Muscle layer of duodenum (tissue), 2 donors: Measurements from ENCODE around the gene TUBA8.

Experiments
- H3K27ac ChIP-seq: one replicate; pipeline ENCODE4 v1.7.0; 2013; ENCODE audit warnings: mild to moderate bottlenecking, low read length
- H3K27me3 ChIP-seq: one replicate; pipeline ENCODE4 v1.7.0; 2013; ENCODE audit warnings: low read depth, mild to moderate bottlenecking, control low read depth, low read length
- H3K36me3 ChIP-seq, 2 donors: one replicate each; pipeline ENCODE4 v1.7.0; 2013; ENCODE audit warnings: low read length in 2 of 2, control low read depth in 1 of 2, mild to moderate bottlenecking in 1 of 2; ENCODE audit not compliant: insufficient read depth in 2 of 2, control insufficient read depth in 1 of 2
- H3K4me1 ChIP-seq, 2 donors: one replicate each; pipeline ENCODE4 v1.7.0; 2013; ENCODE audit warnings: low read length in 2 of 2, mild to moderate bottlenecking in 2 of 2, control low read depth in 1 of 2, moderate library complexity in 1 of 2; ENCODE audit not compliant: insufficient read depth in 2 of 2, control insufficient read depth in 1 of 2
- H3K4me3 ChIP-seq, 2 donors: one replicate each; pipeline ENCODE4 v1.7.0; 2013; ENCODE audit warnings: low read length in 2 of 2, low read depth in 1 of 2, mild to moderate bottlenecking in 1 of 2
- H3K9me3 ChIP-seq, 2 donors: one replicate each; pipeline ENCODE4 v1.7.0; 2013; ENCODE audit warnings: low read length in 2 of 2, control low read depth in 1 of 2, mild to moderate bottlenecking in 1 of 2; ENCODE audit not compliant: control insufficient read depth in 1 of 2
- donor health status: healthy.

The TUBA8 gene

GRCh38 chr22:18078329-18079041, 32.1 kb upstream of the TUBA8 start:
- Histone ChIP-seq H3K27ac (peak overlapping the region; percentile 87), H3K4me1 (peaks cover 22 to 27% of the 10 kb centered on the region in 2 donors), H3K27me3 (no peaks in the 10 kb centered on the region), H3K4me3 (peak overlapping the region; percentile 93 to 100), H3K9me3 (no peaks in the 10 kb centered on the region), H3K36me3 (peaks cover 17 to 28% of the 10 kb centered on the region in 2 donors)

GRCh38 chr22:18079706-18080233, 30.8 kb upstream of the TUBA8 start:
- peaks cover 22 to 27% of the 10 kb centered on the region in 2 donors for H3K4me1 ChIP-seq
- no peaks in the 10 kb centered on the region for H3K9me3 ChIP-seq
- H3K36me3 ChIP-seq = peaks cover 22 to 35% of the 10 kb centered on the region in 2 donors
- no peaks in the 10 kb centered on the region for H3K27me3 ChIP-seq
- H3K27ac ChIP-seq = no peak overlapping the region
- H3K4me3 ChIP-seq = peak overlapping the region in 1 of 2 donors; percentile 93

GRCh38 chr22:18081416-18081815, 29.2 kb upstream of the TUBA8 start:
- H3K4me3 ChIP-seq = no peak overlapping the region
- no peaks in the 10 kb centered on the region for H3K9me3 ChIP-seq
- peaks cover 22 to 51% of the 10 kb centered on the region in 2 donors for H3K36me3 ChIP-seq
- peaks cover 16 to 23% of the 10 kb centered on the region in 2 donors for H3K4me1 ChIP-seq
- no peak overlapping the region for H3K27ac ChIP-seq
- H3K27me3 ChIP-seq = no peaks in the 10 kb centered on the region

GRCh38 chr22:18082467-18082866, 28.1 kb upstream of the TUBA8 start:
- Histone ChIP-seq H3K36me3 (peaks cover 26 to 58% of the 10 kb centered on the region in 2 donors), H3K27me3 (no peaks in the 10 kb centered on the region), H3K9me3 (no peaks in the 10 kb centered on the region), H3K4me1 (peaks cover 10 to 15% of the 10 kb centered on the region in 2 donors), H3K27ac (no peak overlapping the region), H3K4me3 (no peak overlapping the region)

- H3K36me3 ChIP-seq = peaks cover 35 to 67% of the 10 kb centered on the region in 2 donors
- no peaks in the 10 kb centered on the region for H3K9me3 ChIP-seq
- H3K27me3 ChIP-seq = no peaks in the 10 kb centered on the region
- H3K4me3 ChIP-seq = no peak overlapping the region
- peaks cover 10 to 13% of the 10 kb centered on the region in 2 donors for H3K4me1 ChIP-seq
- H3K27ac ChIP-seq = no peak overlapping the region
Measured at GRCh38 chr22:18083406-18083805, 27.2 kb upstream of the TUBA8 start.

- Histone ChIP-seq H3K4me1 (no peaks in the 10 kb centered on the region), H3K36me3 (peaks cover 42 to 73% of the 10 kb centered on the region in 2 donors), H3K27me3 (no peaks in the 10 kb centered on the region), H3K4me3 (no peak overlapping the region), H3K27ac (no peak overlapping the region), H3K9me3 (no peaks in the 10 kb centered on the region)
Measured at GRCh38 chr22:18085188-18085587, 25.4 kb upstream of the TUBA8 start.

- no peak overlapping the region for H3K27ac ChIP-seq
- no peaks in the 10 kb centered on the region for H3K27me3 ChIP-seq
- no peak overlapping the region for H3K4me3 ChIP-seq
- no peaks in the 10 kb centered on the region for H3K9me3 ChIP-seq
- peaks cover 32 to 63% of the 10 kb centered on the region in 2 donors for H3K36me3 ChIP-seq
- no peaks in the 10 kb centered on the region for H3K4me1 ChIP-seq
Measured at GRCh38 chr22:18087350-18087855, 23.2 kb upstream of the TUBA8 start.

GRCh38 chr22:18088825-18089568, 21.6 kb upstream of the TUBA8 start:
- Histone ChIP-seq H3K27me3 (no peaks in the 10 kb centered on the region), H3K4me1 (peaks cover 0 to 4% of the 10 kb centered on the region in 2 donors), H3K27ac (no peak overlapping the region), H3K4me3 (no peak overlapping the region), H3K36me3 (peaks cover 20 to 52% of the 10 kb centered on the region in 2 donors), H3K9me3 (no peaks in the 10 kb centered on the region)

- peaks cover 19 to 45% of the 10 kb centered on the region in 2 donors for H3K36me3 ChIP-seq
- H3K4me1 ChIP-seq = peaks cover 4 to 6% of the 10 kb centered on the region in 2 donors
- H3K4me3 ChIP-seq = no peak overlapping the region
- no peaks in the 10 kb centered on the region for H3K9me3 ChIP-seq
- H3K27me3 ChIP-seq = no peaks in the 10 kb centered on the region
- no peak overlapping the region for H3K27ac ChIP-seq
Measured at GRCh38 chr22:18090286-18090685, 20.3 kb upstream of the TUBA8 start.

- no peaks in the 10 kb centered on the region for H3K27me3 ChIP-seq
- peaks cover 4 to 6% of the 10 kb centered on the region in 2 donors for H3K4me1 ChIP-seq
- H3K36me3 ChIP-seq = peaks cover 19 to 33% of the 10 kb centered on the region in 2 donors
- no peaks in the 10 kb centered on the region for H3K9me3 ChIP-seq
- H3K4me3 ChIP-seq = peak overlapping the region; percentile 38 to 57
- peak overlapping the region; percentile 93 for H3K27ac ChIP-seq
Measured at GRCh38 chr22:18091478-18091877, 19.1 kb upstream of the TUBA8 start.

- peaks cover 19 to 31% of the 10 kb centered on the region in 2 donors for H3K36me3 ChIP-seq
- H3K4me3 ChIP-seq = peak overlapping the region; percentile 38 to 57
Measured at GRCh38 chr22:18091916-18092526, 18.6 kb upstream of the TUBA8 start.

More at GRCh38 chr22:18091916-18092526, 18.6 kb upstream of the TUBA8 start:
- Histone ChIP-seq H3K27ac (peak overlapping the region; percentile 93), H3K9me3 (no peaks in the 10 kb centered on the region), H3K27me3 (no peaks in the 10 kb centered on the region), H3K4me1 (peaks cover 4 to 6% of the 10 kb centered on the region in 2 donors)
